GM18508 (cell line): Measurements from ENCODE around the gene ARFGAP2.
"Not testable (repeated sequence)": the region's sequence is repeated elsewhere in the genome, so short reads cannot be mapped to it uniquely, and the experiment has no call there.

Experiments used
- ATAC-seq: cut with Tn5 transposase; IDR thresholded peaks from one replicate; pipeline ENCODE4 v1.9.1; 2021; ENCODE audit warnings: moderate number of reproducible peaks; ENCODE audit not compliant: insufficient read depth, unreplicated experiment

ARFGAP2 gene

GRCh38 chr11:47176328-47177228 lies at the start of gene ARFGAP2:
Gene ARFGAP2, minus strand, starts transcription at chr11:47176879. Its CDS starts 26 bp downstream, at chr11:47176853.
- ATAC-seq = peak; percentile 46

GRCh38 chr11:47225552-47226400 lies 49.1 kb upstream of the ARFGAP2 start:
- peak; percentile 78 for ATAC-seq

GRCh38 chr11:47222696-47223095 lies 46.0 kb upstream of the ARFGAP2 start:
- ATAC-seq = no peak

GRCh38 chr11:47220401-47220821 lies 43.7 kb upstream of the ARFGAP2 start:
- no peak for ATAC-seq

GRCh38 chr11:47216121-47216798 lies 39.6 kb upstream of the ARFGAP2 start:
- ATAC-seq = no peak

- no peak for ATAC-seq
Observed at GRCh38 chr11:47215366-47215910, 38.8 kb upstream of the ARFGAP2 start.

- peak; percentile 61 for ATAC-seq
Observed at GRCh38 chr11:47213950-47214565, 37.4 kb upstream of the ARFGAP2 start.

GRCh38 chr11:47212938-47213337 lies 36.3 kb upstream of the ARFGAP2 start:
- ATAC-seq = no peak

- no peak for ATAC-seq
Observed at GRCh38 chr11:47208628-47209027, 31.9 kb upstream of the ARFGAP2 start.

- ATAC-seq = not testable (repeated sequence)
Observed at GRCh38 chr11:47208008-47208552, 31.4 kb upstream of the ARFGAP2 start.

- ATAC-seq = no peak
Observed at GRCh38 chr11:47207459-47207858, 30.8 kb upstream of the ARFGAP2 start.

- not testable (repeated sequence) for ATAC-seq
Observed at GRCh38 chr11:47206577-47206976, 29.9 kb upstream of the ARFGAP2 start.

- no peak for ATAC-seq
Observed at GRCh38 chr11:47204637-47204989, 27.9 kb upstream of the ARFGAP2 start.

GRCh38 chr11:47202576-47202975 lies 25.9 kb upstream of the ARFGAP2 start:
- ATAC-seq = no peak

- no peak for ATAC-seq
Observed at GRCh38 chr11:47201015-47201414, 24.3 kb upstream of the ARFGAP2 start.

- not testable (repeated sequence) for ATAC-seq
Observed at GRCh38 chr11:47198161-47198560, 21.5 kb upstream of the ARFGAP2 start.

GRCh38 chr11:47192111-47192510 lies 15.4 kb upstream of the ARFGAP2 start:
- ATAC-seq = no peak

- ATAC-seq = not testable (repeated sequence)
Observed at GRCh38 chr11:47191137-47191536, 14.5 kb upstream of the ARFGAP2 start.

- no peak for ATAC-seq
Observed at GRCh38 chr11:47189100-47189834, 12.6 kb upstream of the ARFGAP2 start.
